Measurements from ENCODE around the gene ODAD2.

GRCh38 chr10:27822301-27822700 lies 176.6 kb downstream of the ODAD2 start:
- no peak for TF ChIP-seq REST (IDR thresholded peaks at IDR 0.05; ENCODE audit: low read depth)
- TF ChIP-seq CTCF (IDR thresholded peaks at IDR 0.05 in 2 of 3, conservative IDR thresholded peaks at IDR 0.05 in 1 of 3; ENCODE audit: borderline replicate concordance in 1 of 3, insufficient read depth in 1 of 3, low read depth in 2 of 3, low read length in 2 of 3), result no peak
- TF ChIP-seq SIN3A (IDR thresholded peaks at IDR 0.05; ENCODE audit: low read depth), result no peak
- TF ChIP-seq SRF (IDR thresholded peaks at IDR 0.05; ENCODE audit: low read depth), result no peak
- no peak for TF ChIP-seq EZH2phosphoT487 (IDR thresholded peaks at IDR 0.05; ENCODE audit: borderline replicate concordance)

All from HCT116 (cell line).